NCI-H1105 treated with DMSO at 0.1 percent for 48 hours (cell line): ENCODE data around the gene PPARA.

ENCODE experiments used
- DNase-seq: peaks from one replicate; lab custom pipeline; 2025; lab: John Stamatoyannopoulos, UW

The PPARA gene

GRCh38 chr22:46214149-46214548, 63.8 kb downstream of the PPARA start:
- no peak for DNase-seq

GRCh38 chr22:46214616-46215015, 64.3 kb downstream of the PPARA start:
- no peak for DNase-seq

- DNase-seq = peak; percentile 3
Measured at GRCh38 chr22:46219636-46220035, 69.3 kb downstream of the PPARA start.

- no peak for DNase-seq
Measured at GRCh38 chr22:46220921-46221320, 70.6 kb downstream of the PPARA start.

GRCh38 chr22:46224044-46224897, 73.9 kb downstream of the PPARA start:
- DNase-seq = no peak

GRCh38 chr22:46224898-46225290, 74.6 kb downstream of the PPARA start:
- DNase-seq = no peak

- DNase-seq = no peak
Measured at GRCh38 chr22:46225631-46226030, 75.3 kb downstream of the PPARA start.

GRCh38 chr22:46226577-46226976, 76.3 kb downstream of the PPARA start:
- DNase-seq = no peak

GRCh38 chr22:46229701-46230100, 79.4 kb downstream of the PPARA start:
- no peak for DNase-seq

- no peak for DNase-seq
Measured at GRCh38 chr22:46230262-46230901, 80.1 kb downstream of the PPARA start.

GRCh38 chr22:46233231-46233630, 82.9 kb downstream of the PPARA start:
- no peak for DNase-seq

- DNase-seq = no peak
Measured at GRCh38 chr22:46234969-46235368, 84.6 kb downstream of the PPARA start.

GRCh38 chr22:46237453-46238124, 87.3 kb downstream of the PPARA start:
- no peak for DNase-seq

GRCh38 chr22:46238541-46238940, 88.2 kb downstream of the PPARA start:
- no peak for DNase-seq

GRCh38 chr22:46239261-46240048, 89.1 kb downstream of the PPARA start:
- DNase-seq = no peak

- DNase-seq = no peak
Measured at GRCh38 chr22:46240073-46240472, 89.7 kb downstream of the PPARA start.

- no peak for DNase-seq
Measured at GRCh38 chr22:46240506-46240905, 90.2 kb downstream of the PPARA start.

- DNase-seq = no peak
Measured at GRCh38 chr22:46240907-46241306, 90.6 kb downstream of the PPARA start.

GRCh38 chr22:46241396-46242007, 91.2 kb downstream of the PPARA start:
- no peak for DNase-seq

GRCh38 chr22:46242076-46242475, 91.8 kb downstream of the PPARA start:
- no peak for DNase-seq

GRCh38 chr22:46244771-46245170, 94.4 kb downstream of the PPARA start:
- no peak for DNase-seq

- DNase-seq = peak; percentile 28
Measured at GRCh38 chr22:46245511-46245910, 95.2 kb downstream of the PPARA start.
